Stimulated activated CD4-positive, alpha-beta T cell treated with anti-CD3 and anti-CD28 coated beads, TNF-alpha, amount 100 ng/mL, for 24 hours (primary cell): ENCODE data around the gene TDRD9.

Experiments
- DNase-seq, 3 experiments: peaks; one replicate each; pipeline ENCODE4 v3.0.0-alpha.2; 2020; ENCODE audit warnings: low read depth in 3 of 3

TDRD9 gene

DNA sequence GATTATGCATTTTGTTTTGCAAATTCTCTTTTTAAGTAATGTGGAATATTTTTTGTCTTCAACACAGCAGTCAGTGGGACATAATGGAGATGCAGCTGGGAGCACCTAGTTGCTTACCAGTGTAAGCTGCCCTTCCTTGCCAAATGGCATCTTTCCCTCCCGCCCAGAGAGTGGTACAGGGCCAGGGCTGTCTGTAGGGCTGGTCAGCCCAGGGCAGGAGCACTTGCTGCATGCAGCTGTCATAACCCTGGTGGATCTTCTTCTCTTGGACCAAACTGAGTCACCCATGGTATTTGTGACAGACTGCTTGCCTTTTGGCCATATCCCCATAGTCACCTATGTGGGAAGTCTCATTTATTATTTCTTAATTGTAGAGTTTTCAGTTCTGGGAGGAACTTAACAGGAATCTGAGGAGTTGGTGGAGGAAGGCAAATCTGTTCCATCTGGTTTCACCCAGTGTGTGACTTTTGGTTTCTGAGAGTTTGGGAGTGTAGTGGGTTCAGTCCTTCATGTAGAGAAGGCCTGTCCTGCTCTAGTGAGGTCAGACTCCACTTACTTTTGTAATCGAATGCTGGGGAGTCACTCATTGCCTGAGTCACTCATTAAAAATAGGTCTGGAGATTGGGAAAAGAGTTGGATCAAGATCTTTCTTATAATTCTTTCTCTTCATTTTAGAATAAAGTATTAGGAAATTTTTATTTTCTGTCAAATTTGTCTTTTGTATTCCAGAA, 95.2 kb downstream of the TDRD9 start:
- DNase-seq = no peak

DNA sequence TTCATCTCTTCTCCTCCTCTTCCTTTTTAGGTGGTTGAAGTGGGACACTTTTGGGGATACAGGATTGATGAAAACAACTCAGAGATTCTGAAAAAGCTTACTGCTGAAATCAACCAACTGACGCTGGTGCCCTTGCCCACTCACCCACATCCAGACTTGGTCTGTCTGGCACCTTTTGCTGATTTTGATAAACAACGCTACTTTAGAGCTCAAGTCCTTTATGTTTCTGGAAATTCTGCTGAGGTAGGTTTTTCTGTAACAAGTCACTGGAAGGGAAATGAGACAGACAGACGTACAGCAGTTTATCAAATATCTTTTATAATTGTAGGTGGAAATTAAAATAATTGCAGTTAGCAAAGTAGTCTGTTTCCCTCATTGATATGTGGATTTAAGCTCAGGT, 97.3 kb downstream of the TDRD9 start:
- DNase-seq = no peak

DNA sequence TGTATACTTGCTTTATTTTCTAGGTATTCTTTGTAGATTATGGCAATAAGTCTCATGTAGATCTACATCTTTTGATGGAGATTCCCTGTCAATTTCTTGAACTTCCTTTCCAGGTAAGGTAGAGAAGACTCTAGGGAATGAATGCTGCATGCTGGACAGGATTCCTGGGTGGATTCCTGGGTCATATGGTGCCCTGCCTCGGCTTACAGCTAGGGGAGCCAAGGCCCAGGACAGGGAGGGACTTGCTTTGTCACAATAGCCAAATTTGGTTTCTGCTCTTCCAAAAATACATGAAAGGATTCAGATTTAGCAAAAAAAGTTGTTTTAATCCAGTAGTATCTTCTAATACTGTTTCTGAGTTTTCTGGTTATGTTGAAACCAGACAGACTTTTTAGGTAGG, 97.8 kb downstream of the TDRD9 start:
- DNase-seq = no peak

DNA sequence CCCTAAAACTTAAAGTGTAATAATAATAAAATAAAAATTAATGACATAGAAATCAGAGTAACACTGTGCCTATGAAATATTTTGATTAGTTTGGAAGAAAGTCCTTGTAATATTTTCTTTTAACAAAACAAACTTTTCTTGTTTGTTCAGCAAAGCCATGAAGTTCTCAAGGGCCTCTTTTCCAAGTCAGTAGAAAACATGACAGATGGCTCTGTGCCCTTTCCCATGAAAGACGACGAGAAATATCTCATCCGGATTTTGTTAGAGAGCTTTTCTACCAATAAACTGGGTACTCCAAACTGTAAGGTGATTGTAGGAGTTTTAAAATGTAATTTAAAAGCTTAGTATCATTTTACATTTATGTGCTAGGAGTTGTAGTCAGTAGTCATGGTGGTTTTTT, 102.7 kb downstream of the TDRD9 start:
- no peak for DNase-seq

DNA sequence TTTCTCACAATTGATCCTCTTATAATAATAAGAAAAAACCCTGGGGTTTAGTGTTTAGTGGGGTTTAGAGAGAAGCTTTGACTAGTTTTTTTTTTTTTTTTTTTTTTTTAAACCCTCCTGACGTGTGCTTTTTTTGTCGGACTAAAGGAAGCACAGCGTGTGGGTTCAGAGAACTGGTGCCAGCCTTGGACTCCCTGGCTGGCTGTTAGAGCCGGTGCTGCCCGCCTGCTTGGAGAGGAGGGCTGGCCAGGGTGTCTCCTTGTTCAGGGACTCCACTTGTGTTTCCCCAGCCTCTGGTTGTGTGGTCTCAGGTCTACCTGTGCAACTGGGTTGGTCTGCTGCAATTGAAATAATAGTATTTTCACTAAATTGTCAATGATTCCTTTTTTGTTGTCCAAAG, 103.1 kb downstream of the TDRD9 start:
- no peak for DNase-seq

DNA sequence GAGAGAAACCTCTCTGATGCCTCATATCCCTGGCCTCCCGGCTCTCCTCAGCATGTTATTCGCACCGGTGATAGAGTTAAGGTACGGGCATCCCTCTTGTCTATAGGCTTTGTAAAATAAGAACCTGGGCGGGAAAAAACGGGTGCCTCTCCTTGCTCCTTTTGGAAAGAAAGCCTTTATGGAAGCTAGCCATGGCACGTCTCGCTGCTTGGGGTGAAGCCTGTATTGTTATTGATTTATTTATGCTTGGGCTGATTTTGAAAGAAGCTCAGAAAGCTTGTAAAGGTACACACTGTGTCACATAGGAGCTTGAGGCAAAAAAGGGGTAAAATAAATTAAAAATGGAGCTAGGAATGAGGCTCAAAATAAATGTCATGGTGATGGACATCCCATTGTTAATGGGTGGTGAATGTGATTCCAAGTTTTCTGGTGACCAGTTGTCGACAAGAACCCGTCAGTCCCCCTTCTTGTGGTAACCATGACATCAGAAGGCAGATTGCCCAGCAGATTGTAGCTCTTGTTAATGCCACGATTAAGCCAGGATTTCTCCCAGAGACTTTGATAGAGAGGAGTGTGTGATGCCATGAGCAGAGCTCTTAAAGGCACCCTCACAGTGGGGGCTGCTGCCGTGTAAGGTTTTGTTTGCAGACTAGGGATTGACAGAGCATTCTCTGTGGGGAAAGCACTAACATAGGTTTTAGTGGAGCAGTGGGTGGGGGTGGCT, 106.9 kb downstream of the TDRD9 start:
- no peak for DNase-seq

DNA sequence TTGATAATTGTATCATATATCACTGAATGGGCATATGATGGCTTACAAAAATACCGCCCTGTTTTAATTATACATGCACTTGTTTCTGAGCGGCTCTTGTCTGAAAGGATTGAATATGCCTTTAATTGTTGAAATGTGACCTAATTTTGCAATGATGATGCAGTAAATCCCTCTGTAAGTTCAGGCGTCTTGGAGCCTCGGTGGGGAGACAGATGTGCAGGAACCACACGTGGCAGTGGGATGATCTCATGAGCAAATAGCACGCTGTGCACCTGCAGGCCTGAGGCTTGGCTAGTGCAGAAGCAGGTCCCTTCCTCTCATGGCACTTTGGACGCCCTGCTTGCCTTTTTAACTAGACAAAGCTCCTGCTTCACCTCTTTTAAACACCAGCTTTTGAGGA, 108.0 kb downstream of the TDRD9 start:
- DNase-seq = no peak

DNA sequence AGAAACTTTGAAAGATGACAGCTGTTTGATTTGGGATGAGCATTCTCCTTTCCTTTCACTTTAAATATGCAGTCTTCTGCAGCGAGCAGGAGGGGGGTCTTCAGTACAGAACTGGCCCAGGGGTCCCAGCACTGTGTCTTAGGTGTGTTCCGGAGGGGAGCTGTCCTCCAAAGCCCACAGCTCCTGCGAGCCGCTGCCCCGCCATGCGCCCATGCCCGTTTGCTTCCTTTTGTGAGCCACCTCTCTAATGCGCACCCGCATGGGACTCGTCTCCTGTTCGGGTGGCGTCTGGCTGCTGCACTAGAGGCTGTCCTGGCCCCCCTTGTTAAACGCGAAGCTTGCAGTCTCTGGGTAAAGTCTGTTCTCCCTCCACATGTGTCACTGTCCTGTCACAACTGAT, 108.8 kb downstream of the TDRD9 start:
- DNase-seq = no peak

DNA sequence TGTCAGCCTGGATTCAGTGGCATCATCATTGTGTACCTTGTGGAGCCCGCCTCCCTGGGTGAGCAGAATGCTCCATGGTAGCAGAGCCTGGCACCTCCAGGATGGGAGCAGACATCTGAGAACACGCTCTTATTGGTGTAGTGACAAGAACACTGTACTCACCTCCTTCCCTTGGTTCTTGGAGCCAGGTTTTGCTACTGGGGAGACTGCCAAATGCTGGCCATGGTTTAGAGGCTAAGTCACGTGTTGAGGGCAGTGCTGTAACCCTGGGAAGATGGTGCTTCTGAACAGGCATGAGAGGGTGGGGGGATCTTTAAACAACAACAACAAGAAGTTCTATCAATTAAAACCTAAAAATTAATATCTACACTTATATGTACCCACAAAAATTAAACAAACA, 109.6 kb downstream of the TDRD9 start:
- DNase-seq = no peak

DNA sequence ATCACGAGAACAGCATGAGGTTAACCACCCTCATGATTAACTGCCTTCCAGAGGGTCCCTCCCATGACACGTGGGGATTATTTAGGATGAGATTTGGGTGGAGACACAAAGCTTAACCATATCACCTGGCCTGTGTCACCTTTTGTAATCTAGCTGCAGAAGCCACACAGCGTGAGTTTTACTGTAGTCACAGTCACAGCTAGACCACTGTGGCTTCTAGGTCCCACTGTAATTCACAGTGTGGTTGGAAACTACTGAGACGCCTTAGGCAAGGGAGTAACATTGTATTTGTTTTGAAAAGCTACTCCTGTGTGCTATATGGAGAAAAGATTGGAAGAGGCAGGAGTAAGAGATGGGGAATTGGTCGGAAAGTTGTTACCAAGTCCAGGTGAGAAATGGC, 111.0 kb downstream of the TDRD9 start:
- no peak for DNase-seq

DNA sequence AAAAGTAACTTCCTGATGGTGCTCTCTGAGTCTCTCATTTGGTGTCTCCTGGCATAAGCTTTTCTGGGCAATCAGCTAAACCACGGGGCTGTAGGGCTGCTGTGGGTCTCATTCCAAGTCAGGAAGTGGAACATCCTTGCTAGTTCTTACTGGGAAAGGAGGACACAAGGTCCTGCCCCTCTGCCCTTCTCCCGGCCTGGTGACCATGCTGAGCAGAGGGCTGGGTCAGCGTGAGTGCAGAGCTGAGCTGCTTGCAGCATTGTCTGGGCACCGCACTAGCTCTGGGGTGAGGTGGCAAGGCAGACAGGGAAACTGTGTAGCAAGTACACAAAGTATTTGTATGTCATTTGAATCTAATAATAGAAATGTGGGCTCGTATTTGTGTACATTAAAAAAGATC, 112.3 kb downstream of the TDRD9 start:
- DNase-seq = no peak

DNA sequence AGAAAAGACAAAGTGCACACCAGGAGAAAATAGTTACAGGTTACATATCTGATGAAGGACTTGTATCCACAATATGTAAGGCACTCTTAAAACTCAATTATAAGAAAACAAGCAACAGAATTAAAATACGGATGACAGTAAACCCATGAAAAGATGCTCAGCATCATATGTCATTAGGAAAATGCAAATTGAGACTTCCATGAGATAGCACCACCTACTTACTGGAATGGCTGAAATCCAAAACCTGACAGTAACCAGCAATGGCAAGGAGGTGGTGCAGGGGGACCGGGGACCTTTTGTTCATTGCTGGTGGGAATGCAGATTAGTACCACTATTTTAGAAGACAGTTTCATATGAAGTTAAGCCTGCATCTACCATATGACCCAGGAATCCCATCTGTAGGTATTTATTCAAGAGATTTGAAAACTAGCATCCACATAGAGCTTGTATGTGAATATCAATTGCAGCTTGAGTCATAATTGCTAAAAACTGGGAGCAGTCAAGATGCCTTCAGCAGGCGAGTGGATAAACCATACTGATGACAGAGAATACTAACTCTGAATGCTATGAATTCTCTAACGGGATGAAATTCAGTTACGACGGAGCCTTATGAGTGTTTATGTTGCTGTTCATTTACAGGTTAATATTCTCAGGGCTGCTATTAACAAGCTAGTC, 113.3 kb downstream of the TDRD9 start:
- DNase-seq = no peak

DNA sequence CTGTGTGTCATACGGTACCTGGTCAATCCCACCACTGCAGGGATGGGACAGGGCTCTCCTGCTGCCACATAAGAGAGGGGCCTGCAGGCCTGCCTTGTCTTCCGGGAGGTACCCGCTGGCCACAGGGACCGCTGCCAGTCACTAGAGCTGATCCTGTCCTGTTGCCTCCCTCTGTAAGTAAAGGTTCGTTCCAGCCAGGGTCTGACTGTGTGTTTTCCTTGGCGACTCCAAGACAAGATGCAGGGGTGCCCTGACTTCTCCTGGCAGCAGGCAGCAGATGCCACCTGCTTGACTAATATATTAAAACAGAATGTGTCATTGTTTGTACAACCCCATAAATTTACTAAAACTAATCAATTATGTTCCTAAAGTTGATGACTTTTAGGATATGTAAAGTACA, 115.8 kb downstream of the TDRD9 start:
- DNase-seq = no peak

DNA sequence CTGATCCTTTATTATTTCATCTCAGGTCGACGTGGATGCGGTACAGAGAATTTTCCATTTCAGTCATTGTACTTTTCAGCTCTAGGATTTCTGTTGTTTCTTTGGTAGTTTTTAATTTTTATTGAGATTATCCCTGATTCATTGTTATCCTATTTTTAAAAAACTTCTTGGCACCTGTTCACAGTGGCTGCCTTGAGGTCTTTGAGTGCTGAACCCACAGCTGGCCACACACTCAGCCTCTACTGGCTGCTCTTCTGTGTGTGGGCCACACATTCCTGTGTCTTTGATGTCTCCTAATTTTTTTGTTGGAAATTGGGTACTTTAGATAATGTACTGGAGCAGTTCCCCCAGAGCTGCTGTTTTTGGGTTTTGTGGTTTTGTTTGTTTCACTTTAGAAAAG, 119.5 kb downstream of the TDRD9 start:
- DNase-seq = no peak

DNA sequence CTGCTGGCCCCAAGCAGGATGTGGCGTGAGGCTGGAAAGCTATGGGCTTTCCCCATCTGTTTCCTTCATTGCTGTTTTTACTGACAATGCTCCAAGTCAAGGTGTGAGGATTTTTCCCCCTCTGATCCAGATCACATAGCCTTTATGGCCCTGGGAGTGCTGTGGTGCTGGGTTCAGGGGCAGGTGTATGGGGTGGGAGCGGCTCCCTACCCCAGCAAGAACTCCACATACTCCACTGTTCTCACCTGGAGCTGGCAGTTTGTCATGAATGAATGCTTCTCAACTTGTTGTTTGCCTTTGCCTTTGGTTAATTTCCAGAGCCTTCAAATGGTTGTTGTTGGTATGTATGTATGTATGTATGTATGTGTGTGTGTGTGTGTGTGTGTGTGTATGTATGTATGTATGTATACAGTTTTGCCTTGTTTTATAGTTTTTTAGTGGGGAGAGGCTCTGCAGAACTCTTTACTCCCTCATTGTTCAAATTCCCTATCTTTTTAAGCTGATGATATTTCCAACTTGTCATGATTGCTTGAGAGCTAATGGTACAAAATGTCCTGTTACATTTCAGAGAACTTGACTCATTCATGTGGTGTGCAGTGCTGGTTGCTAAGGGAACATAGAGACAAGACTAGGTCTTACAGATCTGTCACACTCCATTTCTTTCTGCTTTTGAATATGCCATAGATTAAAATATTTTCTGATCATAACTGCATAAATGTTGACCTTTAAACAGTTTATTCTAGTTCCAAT, 120.7 kb downstream of the TDRD9 start:
- DNase-seq = no peak

DNA sequence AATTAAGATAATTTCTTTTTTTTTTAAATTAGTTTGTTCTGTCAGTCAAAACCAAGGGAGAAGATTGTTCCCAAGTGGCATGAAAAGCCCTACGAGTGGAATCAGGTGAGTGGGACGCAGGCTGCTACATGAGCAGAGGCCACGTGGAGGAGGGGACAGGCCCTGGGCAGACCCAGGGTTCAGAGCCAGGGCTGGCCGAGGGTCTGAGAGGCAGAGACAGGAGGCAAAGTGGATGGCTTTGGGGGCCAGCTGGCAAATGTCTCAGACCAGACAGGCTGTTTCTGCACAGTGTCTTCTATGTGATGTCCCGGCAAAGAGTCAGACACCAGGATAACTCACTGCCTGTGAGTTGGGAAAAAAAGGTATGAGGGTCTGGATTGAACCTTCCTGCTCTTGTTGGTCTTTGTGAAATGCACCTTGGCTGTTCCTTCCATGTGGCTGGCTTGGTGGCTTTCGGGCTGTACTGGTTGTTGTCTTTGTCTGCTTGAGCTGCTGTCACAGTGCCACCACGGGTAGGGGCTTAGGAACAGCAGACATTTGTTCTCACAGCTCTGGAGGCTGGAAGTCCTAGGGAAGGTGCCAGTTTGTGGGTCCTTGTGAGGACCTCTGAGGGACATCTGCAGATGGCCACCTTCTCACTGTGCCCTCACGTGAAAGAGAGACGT, 121.5 kb downstream of the TDRD9 start:
- no peak for DNase-seq

DNA sequence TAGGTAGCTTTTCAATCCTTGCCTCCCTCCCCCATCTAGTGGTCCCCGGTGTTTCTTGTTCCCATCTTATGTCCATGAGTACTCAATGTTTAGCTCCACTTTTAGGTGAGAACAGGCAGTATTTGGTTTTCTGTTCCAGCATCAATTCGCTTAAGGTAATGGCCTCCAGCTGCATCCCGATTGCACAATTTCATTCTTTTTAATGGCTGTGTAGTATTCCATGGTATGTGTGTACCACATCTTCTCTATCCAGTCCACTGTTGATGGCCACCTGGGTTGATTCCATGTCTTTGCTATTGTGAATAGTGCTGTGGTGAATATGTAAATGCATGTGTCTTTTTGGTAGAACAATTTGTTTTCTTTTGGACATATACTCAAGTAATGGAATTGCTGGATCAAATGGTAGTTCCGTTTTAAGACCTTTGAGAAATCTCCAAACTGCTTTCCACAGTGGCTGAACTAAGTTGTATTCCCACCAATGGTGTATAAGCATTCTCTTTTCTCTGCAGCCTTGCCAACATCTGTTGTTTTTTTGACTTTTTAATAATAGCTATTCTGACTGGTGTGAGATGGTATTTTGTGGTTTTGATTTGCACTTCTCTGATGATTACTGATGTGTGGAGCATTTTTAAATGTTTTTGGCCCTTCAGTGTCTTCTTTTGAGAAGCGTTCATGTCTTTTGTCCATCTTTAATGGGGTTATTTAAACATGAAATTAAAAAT, 123.0 kb downstream of the TDRD9 start:
- no peak for DNase-seq

DNA sequence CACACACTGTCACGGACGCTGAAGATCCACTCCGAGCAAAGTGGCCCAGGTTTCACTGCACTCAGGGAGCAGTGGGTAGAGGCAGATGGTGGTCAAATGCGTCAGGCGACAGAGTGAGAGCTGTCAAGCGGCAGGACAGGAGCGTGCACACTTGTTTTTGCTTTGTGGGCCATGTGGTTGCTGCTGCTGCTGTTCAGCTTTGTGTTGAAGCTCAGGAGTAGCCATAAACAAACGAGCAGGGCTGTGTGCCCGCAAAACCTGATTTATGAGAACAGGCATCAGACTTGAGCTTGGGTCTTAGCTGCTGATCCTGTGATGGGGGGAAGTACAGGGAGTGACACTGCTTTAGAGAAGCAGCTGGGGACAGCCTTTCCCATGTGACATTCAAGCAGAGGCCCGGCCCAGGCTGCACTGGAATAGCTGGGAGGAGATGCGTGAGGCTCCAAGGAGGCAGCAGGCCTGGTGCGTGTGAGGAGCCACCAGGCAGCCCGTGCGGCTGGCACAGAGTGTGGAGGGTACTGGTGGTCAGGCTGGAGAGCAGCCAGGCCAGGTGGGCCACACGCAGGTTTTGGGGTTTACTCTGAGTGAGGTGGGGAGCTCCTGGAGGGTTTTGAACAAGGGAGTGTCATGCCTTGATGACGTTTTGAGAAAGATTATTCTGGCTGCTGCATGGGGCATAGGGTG, 126.1 kb downstream of the TDRD9 start:
- no peak for DNase-seq

DNA sequence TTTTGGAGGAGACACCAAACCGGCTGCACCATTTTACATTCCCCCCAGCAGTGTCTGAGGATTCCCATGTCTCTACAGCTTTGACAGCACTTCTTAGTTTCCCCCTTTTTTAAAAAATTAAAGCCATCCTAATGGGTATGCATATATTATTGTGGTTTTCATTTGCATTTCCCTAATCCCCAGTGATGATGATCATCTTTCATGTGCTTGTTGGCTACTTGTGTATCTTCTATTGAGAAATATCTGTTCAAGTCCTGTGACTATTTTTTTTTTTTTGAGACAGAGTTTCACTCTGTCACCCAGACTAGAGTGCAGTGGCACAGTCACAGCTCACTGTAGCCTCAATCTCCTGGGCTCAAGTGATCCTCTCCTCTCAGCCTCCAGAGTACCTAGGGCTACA, 134.0 kb downstream of the TDRD9 start:
- DNase-seq = no peak

DNA sequence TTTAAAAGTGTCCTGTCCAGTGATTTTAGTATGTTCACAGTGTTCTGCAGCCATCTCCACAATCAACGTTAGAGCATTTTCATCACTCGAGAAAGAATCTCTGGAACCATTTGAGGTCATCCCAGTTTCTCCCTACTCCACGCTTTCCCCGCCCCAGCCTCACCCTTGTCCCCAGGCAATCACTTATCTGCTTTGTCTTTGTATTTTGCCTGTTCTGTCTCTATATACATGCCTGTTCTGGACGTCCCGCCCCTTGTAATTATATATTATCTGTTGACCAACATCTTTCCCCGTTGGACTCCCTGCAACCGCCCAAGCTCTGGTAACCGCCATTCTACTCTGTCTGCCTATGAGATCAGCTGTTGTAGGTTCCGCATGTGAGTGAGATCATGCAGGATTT, 135.7 kb downstream of the TDRD9 start:
- DNase-seq = no peak

DNA sequence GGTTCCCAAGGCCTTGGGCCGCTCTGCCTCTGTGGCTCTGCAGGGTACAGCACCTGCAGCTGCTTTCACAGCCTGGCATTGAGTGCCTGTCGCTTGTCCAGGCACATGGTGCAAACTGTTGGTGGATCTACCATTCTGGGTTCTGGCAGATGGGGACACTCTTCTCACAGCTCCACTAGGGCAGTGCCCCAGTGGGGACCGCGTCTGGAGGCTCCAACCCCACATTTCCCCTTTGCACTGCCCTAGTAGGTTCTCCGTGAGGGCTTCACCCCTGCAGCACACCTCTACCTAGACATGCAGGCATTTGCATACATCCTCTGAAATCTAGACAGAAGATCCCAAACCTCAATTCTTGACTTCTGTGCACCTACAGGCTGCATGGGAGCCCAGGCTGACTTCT, 138.0 kb downstream of the TDRD9 start:
- no peak for DNase-seq
